ENCODE data around the gene ZNF814.
"Not testable (repeated sequence)": the region's sequence is repeated elsewhere in the genome, so short reads cannot be mapped to it uniquely, and the experiment has no call there.

ZNF814 gene

GRCh38 chr19:57815247-57816075, 73.4 kb downstream of the ZNF814 start:
- no peaks in the 10 kb centered on the region for H3K9me3 Mint-ChIP-seq
- H3K27ac Mint-ChIP-seq: peak overlapping the region; percentile 92 to 98 (median 97)
- peaks cover 55% of the 10 kb centered on the region for H3K4me1 Mint-ChIP-seq
- H3K36me3 Mint-ChIP-seq (ENCODE audit: low read depth): peaks cover 26% of the 10 kb centered on the region
- no peaks in the 10 kb centered on the region for H3K27me3 Mint-ChIP-seq (ENCODE audit: low read depth)
- no peak for TF ChIP-seq CTCF (IDR thresholded peaks at IDR 0.05; ENCODE audit: unreplicated experiment in 3 of 3)
- peak overlapping the region; percentile 95 to 100 (median 99) for H3K4me3 Mint-ChIP-seq

- peaks cover 47% of the 10 kb centered on the region for H3K4me1 Mint-ChIP-seq
- no peaks in the 10 kb centered on the region for H3K9me3 Mint-ChIP-seq
- H3K36me3 Mint-ChIP-seq (ENCODE audit: low read depth): peaks cover 33% of the 10 kb centered on the region
- peak within 1 kb of the TSS; percentile 95 to 100 (median 99) for H3K4me3 Mint-ChIP-seq
- peak within 1 kb of the TSS; percentile 92 to 98 (median 97) for H3K27ac Mint-ChIP-seq
- no peaks in the 10 kb centered on the region for H3K27me3 Mint-ChIP-seq (ENCODE audit: low read depth)
- no peak for TF ChIP-seq CTCF (IDR thresholded peaks at IDR 0.05; ENCODE audit: unreplicated experiment in 3 of 3)
Measured at GRCh38 chr19:57814505-57815246, 74.2 kb downstream of the ZNF814 start, which contains the start of gene ZNF552. Gene ZNF552 (minus strand): TSS chr19:57814913. CDS start chr19:57814743, 170 bp downstream.

GRCh38 chr19:57813919-57814504, 74.8 kb downstream of the ZNF814 start:
- Mint-ChIP-seq H3K4me1 (peaks cover 42% of the 10 kb centered on the region), H3K27me3 (ENCODE audit: low read depth) (no peaks in the 10 kb centered on the region), H3K4me3 (peak overlapping the region; percentile 95 to 100 (median 99))

GRCh38 chr19:57812975-57813820, 75.6 kb downstream of the ZNF814 start:
- peaks cover 37% of the 10 kb centered on the region for H3K4me1 Mint-ChIP-seq
- H3K27me3 Mint-ChIP-seq (ENCODE audit: low read depth); H3K9me3 Mint-ChIP-seq: not testable (repeated sequence)
- H3K36me3 Mint-ChIP-seq (ENCODE audit: low read depth): peaks cover 42% of the 10 kb centered on the region
- peak overlapping the region in 1 of 3 experiments; percentile 50 for H3K27ac Mint-ChIP-seq
- H3K4me3 Mint-ChIP-seq: peak overlapping the region; percentile 73 to 100 (median 81)

More at GRCh38 chr19:57813919-57814504, 74.8 kb downstream of the ZNF814 start:
- Mint-ChIP-seq H3K27ac (peak overlapping the region; percentile 92 to 98 (median 97)), H3K36me3 (ENCODE audit: low read depth) (peaks cover 38% of the 10 kb centered on the region), H3K9me3 (no peaks in the 10 kb centered on the region)
- TF ChIP-seq CTCF (IDR thresholded peaks at IDR 0.05; ENCODE audit: unreplicated experiment in 3 of 3): no peak

GRCh38 chr19:57812226-57812625, 76.6 kb downstream of the ZNF814 start:
- H3K4me3 Mint-ChIP-seq: peak overlapping the region; percentile 62 to 85 (median 73)
- TF ChIP-seq CTCF (IDR thresholded peaks at IDR 0.05; ENCODE audit: unreplicated experiment in 3 of 3): no peak
- H3K4me1 Mint-ChIP-seq: peaks cover 37% of the 10 kb centered on the region
- peaks cover 50% of the 10 kb centered on the region for H3K36me3 Mint-ChIP-seq (ENCODE audit: low read depth)
- no peaks in the 10 kb centered on the region for H3K9me3 Mint-ChIP-seq
- H3K27me3 Mint-ChIP-seq (ENCODE audit: low read depth): no peaks in the 10 kb centered on the region
- peak overlapping the region in 1 of 3 experiments; percentile 50 for H3K27ac Mint-ChIP-seq

GRCh38 chr19:57810410-57811295, 78.2 kb downstream of the ZNF814 start:
- not testable (repeated sequence) for H3K9me3 Mint-ChIP-seq; H3K27me3 Mint-ChIP-seq (ENCODE audit: low read depth)
- H3K4me1 Mint-ChIP-seq: peaks cover 30% of the 10 kb centered on the region
- peak overlapping the region in 2 of 3 experiments; percentile 83 to 97 for H3K27ac Mint-ChIP-seq
- peak overlapping the region; percentile 50 to 63 (median 61) for H3K4me3 Mint-ChIP-seq
- peaks cover 57% of the 10 kb centered on the region for H3K36me3 Mint-ChIP-seq (ENCODE audit: low read depth)
